Fibroblast of lung (primary cell): ENCODE measurements around the gene CERKL. TPM values are rescaled to one million over a fixed set of nuclear protein-coding genes. Genes with fewer than 3 reads are reported as not detected.

Source experiments
- DNase-seq, 2 donors: peaks; one replicate each; pipeline versions ENCODE4 v3.0.0 to v3.0.0-alpha.2; 2010; ENCODE audit warnings: low read depth in 2 of 2
- H2AFZ ChIP-seq: 2 replicates; pipeline ENCODE4 v1.5.1; 2012; ENCODE audit warnings: low read length, control low read depth, inconsistent platforms
- H3K27ac ChIP-seq: 2 replicates; pipeline ENCODE4 v1.5.1; 2011; ENCODE audit warnings: low read length, control low read depth; ENCODE audit not compliant: insufficient read depth
- H3K27me3 ChIP-seq: 2 replicates; pipeline ENCODE4 v1.5.1; 2011; ENCODE audit warnings: mild to moderate bottlenecking, low read length; ENCODE audit not compliant: control insufficient read depth, insufficient read depth
- H3K36me3 ChIP-seq: 2 replicates; pipeline ENCODE4 v1.5.1; 2011; ENCODE audit warnings: low read length; ENCODE audit not compliant: control insufficient read depth, insufficient read depth
- H3K4me1 ChIP-seq: 2 replicates; pipeline ENCODE4 v1.5.1; 2011; ENCODE audit warnings: low read length; ENCODE audit not compliant: control insufficient read depth, insufficient read depth; ENCODE audit errors: extremely low read depth
- H3K4me2 ChIP-seq: 2 replicates; pipeline ENCODE4 v1.5.1; 2011; ENCODE audit warnings: low read length, control low read depth; ENCODE audit not compliant: insufficient read depth; ENCODE audit errors: extremely low read depth
- H3K4me3 ChIP-seq, 4 experiments: fragments of 200-600 bp in 1 of 4; sonication (generic) in 1 of 4; replicated peaks in 1 of 4; 2 replicates each; pipeline ENCODE4 v1.5.1; 2011 to 2016; ENCODE audit warnings: low read length in 4 of 4, low read depth in 3 of 4, mild to moderate bottlenecking in 3 of 4, control low read depth in 2 of 4, inconsistent platforms in 1 of 4, mixed read lengths in 1 of 4; ENCODE audit not compliant: insufficient read depth in 1 of 4; ENCODE audit errors: control extremely low read depth in 1 of 4
- H3K79me2 ChIP-seq: 2 replicates; pipeline ENCODE4 v1.5.1; 2012; ENCODE audit warnings: mild to moderate bottlenecking, low read length, inconsistent platforms; ENCODE audit not compliant: control insufficient read depth, insufficient read depth
- H3K9ac ChIP-seq: 2 replicates; pipeline ENCODE4 v1.5.1; 2011; ENCODE audit warnings: mild to moderate bottlenecking, low read length, control low read depth; ENCODE audit not compliant: insufficient read depth
- H3K9me3 ChIP-seq: 2 replicates; pipeline ENCODE4 v1.5.1; 2012; ENCODE audit warnings: low read depth, low read length; ENCODE audit not compliant: control insufficient read depth, insufficient read depth
- H4K20me1 ChIP-seq: 2 replicates; pipeline ENCODE4 v1.5.1; 2011; ENCODE audit warnings: low read length; ENCODE audit not compliant: control insufficient read depth, insufficient read depth; ENCODE audit errors: extremely low read depth
- EZH2 ChIP-seq: IDR thresholded peaks from 2 replicates; pipeline ENCODE4 v1.5.1; 2012; ENCODE audit warnings: low read length, control low read depth, mild to moderate bottlenecking; ENCODE audit errors: missing control alignments
- polyA plus RNA-seq, 2 donors: library from polyadenylated mRNA; depleted of rRNA in 1 of 2; stranded (reverse) in 1 of 2; unstranded in 1 of 2; fragments of >200 nt; gene quantifications; 2 replicates each; pipeline ENCODE4 v1.2.1, GENCODE V29; 2011 to 2012; ENCODE audit warnings: missing spikeins in 1 of 2
- total RNA-seq: library from RNA; depleted of rRNA; stranded (reverse); fragments of >200 nt; gene quantifications from 2 replicates; pipeline ENCODE4 v1.2.1, GENCODE V29; 2014
- TF ChIP-seq, protein P1 (sequence below), 2 donors: IDR thresholded peaks in 1 of 2; conservative IDR thresholded peaks in 1 of 2; 1 replicate in 1 of 2; 2 replicates in 1 of 2; pipeline ENCODE4 v1.5.1; 2011 to 2012; ENCODE audit warnings: low read length in 2 of 2, control low read depth in 1 of 2, inconsistent platforms in 1 of 2, low read depth in 1 of 2, mild to moderate bottlenecking in 1 of 2

The CERKL gene
- total and polyA plus RNA-seq, 2 donors (not counting 1 experiment from before 2014, with no cell fraction given) = 0.17 TPM; not detected in 1

DNA sequence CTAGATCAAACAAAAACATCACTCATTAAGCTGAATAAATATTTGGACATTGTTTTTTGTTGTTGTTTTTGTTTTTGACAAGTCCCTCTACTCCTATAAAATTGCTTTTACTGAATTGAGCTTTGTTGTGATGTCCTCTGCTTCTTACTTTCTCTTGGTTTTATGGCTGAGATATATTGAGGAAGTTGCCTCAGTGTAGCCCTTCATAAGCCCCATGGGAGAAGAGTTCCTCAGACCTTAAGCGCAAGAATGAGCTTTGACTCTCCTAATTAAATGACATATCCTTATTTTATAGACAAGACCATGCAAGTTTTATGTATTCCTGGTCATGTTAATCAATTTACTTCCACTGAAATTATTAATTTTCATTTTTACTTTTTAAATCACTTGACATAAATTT is 54.9 kb downstream of the CERKL start:
- Histone ChIP-seq H3K79me2 (no peaks in the 10 kb centered on the region), H4K20me1 (no peaks in the 10 kb centered on the region), H2AFZ (no peak overlapping the region), H3K27me3 (no peaks in the 10 kb centered on the region), H3K9me3 (no peaks in the 10 kb centered on the region), H3K9ac (no peak overlapping the region), H3K27ac (no peak overlapping the region), H3K4me1 (no peaks in the 10 kb centered on the region), H3K4me3 (no peak overlapping the region), H3K4me2 (no peak overlapping the region), H3K36me3 (no peaks in the 10 kb centered on the region)
- no peak for DNase-seq
- TF ChIP-seq, protein P1, sequence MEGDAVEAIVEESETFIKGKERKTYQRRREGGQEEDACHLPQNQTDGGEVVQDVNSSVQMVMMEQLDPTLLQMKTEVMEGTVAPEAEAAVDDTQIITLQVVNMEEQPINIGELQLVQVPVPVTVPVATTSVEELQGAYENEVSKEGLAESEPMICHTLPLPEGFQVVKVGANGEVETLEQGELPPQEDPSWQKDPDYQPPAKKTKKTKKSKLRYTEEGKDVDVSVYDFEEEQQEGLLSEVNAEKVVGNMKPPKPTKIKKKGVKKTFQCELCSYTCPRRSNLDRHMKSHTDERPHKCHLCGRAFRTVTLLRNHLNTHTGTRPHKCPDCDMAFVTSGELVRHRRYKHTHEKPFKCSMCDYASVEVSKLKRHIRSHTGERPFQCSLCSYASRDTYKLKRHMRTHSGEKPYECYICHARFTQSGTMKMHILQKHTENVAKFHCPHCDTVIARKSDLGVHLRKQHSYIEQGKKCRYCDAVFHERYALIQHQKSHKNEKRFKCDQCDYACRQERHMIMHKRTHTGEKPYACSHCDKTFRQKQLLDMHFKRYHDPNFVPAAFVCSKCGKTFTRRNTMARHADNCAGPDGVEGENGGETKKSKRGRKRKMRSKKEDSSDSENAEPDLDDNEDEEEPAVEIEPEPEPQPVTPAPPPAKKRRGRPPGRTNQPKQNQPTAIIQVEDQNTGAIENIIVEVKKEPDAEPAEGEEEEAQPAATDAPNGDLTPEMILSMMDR (conservative IDR thresholded peaks at IDR 0.05 in 1 of 2, IDR thresholded peaks at IDR 0.05 in 1 of 2; ENCODE audit: low read depth in 1 of 2, low read length in 2 of 2) = no peak
- no peak for TF ChIP-seq EZH2

DNA sequence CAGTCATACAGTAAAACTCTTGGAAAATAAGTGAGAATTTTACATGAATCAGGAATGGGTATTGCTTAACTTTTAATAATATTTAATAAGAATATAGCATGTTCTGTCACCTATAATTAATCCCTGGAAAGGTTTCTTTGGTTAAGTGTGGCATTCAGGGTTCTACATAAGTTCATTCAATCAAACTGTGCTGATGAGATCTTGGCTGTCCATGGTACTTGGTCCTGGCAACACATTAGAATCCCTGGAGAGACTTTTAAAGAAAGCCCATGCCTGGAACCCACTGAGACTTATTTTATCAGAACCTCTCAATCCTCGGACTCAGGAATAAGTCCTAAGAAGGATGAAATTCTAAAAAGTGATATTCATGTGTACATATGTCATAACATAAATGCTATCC is 60.3 kb downstream of the CERKL start:
- no peaks in the 10 kb centered on the region for H3K27me3 ChIP-seq
- H3K36me3 ChIP-seq = no peaks in the 10 kb centered on the region
- no peak overlapping the region for H2AFZ ChIP-seq
- TF ChIP-seq, protein P1 (conservative IDR thresholded peaks at IDR 0.05 in 1 of 2, IDR thresholded peaks at IDR 0.05 in 1 of 2; ENCODE audit: low read depth in 1 of 2, low read length in 2 of 2) = no peak
- no peak for TF ChIP-seq EZH2
- H3K79me2 ChIP-seq = no peaks in the 10 kb centered on the region
- H3K4me1 ChIP-seq = no peaks in the 10 kb centered on the region
- H3K9me3 ChIP-seq = no peaks in the 10 kb centered on the region
- H3K9ac ChIP-seq = no peak overlapping the region
- H3K4me3 ChIP-seq = no peak overlapping the region
- no peak overlapping the region for H3K27ac ChIP-seq
- no peak overlapping the region for H3K4me2 ChIP-seq
- DNase-seq = no peak
- no peaks in the 10 kb centered on the region for H4K20me1 ChIP-seq

DNA sequence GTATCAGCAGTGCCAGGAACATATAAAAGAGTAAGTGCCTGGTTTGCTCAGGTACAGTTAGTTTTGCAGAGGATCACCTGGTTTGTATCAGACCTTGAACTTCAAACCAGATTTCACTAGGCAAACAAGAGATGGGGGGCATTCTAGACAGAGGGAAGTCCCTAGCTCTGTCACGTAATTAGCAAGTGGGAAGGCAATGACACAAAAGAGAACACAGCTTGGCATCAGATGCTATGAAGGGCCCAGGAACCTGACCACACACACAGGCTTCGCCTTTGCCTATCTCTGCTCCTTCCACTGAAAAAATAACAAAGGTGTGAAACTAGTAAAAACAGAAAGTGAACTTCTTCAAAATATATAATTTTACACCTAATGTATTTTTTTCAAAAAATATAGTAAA is 62.6 kb downstream of the CERKL start:
- H3K9me3 ChIP-seq = no peaks in the 10 kb centered on the region
- H3K4me3 ChIP-seq = no peak overlapping the region
- no peaks in the 10 kb centered on the region for H3K4me1 ChIP-seq
- DNase-seq = no peak
- no peak overlapping the region for H3K27ac ChIP-seq
- H4K20me1 ChIP-seq = no peaks in the 10 kb centered on the region
- no peaks in the 10 kb centered on the region for H3K79me2 ChIP-seq
- H3K4me2 ChIP-seq = no peak overlapping the region
- no peaks in the 10 kb centered on the region for H3K36me3 ChIP-seq
- TF ChIP-seq, protein P1 (conservative IDR thresholded peaks at IDR 0.05 in 1 of 2, IDR thresholded peaks at IDR 0.05 in 1 of 2; ENCODE audit: low read depth in 1 of 2, low read length in 2 of 2) = no peak
- no peak for TF ChIP-seq EZH2
- H3K27me3 ChIP-seq = no peaks in the 10 kb centered on the region
- no peak overlapping the region for H3K9ac ChIP-seq
- H2AFZ ChIP-seq = no peak overlapping the region
